Measurements from ENCODE around the gene SPIC.

- TF ChIP-seq CTCF (IDR thresholded peaks at IDR 0.05; ENCODE audit: extremely low read depth in 1 of 2, insufficient read depth in 1 of 2, low read depth in 1 of 2, low read length in 2 of 2) (no peak), POLR2AphosphoS5 (IDR thresholded peaks at IDR 0.05; ENCODE audit: insufficient read depth, low read depth, low read length) (no peak), POLR2A (IDR thresholded peaks at IDR 0.05; ENCODE audit: low read depth, low read length) (no peak), EZH2 (IDR thresholded peaks at IDR 0.05; ENCODE audit: borderline replicate concordance, low read depth, low read length, severe bottlenecking) (no peak), MAX (IDR thresholded peaks at IDR 0.05; ENCODE audit: insufficient read depth, insufficient read length) (no peak)
Observed at GRCh38 chr12:101491329-101491728, 16.2 kb downstream of the SPIC start.

Data from endothelial cell of umbilical vein (primary cell).